Neural cell (in vitro differentiated cells): ENCODE measurements around the gene PTCH2.

ENCODE experiments used
- EZH2 ChIP-seq: fragments of 200-600, 300-800 bp; shearing (Covaris generic), sonication (generic); IDR thresholded peaks from 2 replicates; pipeline ENCODE4 v1.6.1; 2014; ENCODE audit warnings: antibody characterized with exemption, low read length, borderline replicate concordance, mild to moderate bottlenecking; ENCODE audit not compliant: insufficient read depth, poor library complexity, severe bottlenecking
- TF ChIP-seq, protein P1 (sequence below): fragments of 450-650 bp; IDR thresholded peaks from 2 replicates; pipeline ENCODE4 v1.5.1; 2014; ENCODE audit warnings: antibody characterized with exemption, mild to moderate bottlenecking, moderate library complexity; ENCODE audit not compliant: poor library complexity, severe bottlenecking

DNA sequence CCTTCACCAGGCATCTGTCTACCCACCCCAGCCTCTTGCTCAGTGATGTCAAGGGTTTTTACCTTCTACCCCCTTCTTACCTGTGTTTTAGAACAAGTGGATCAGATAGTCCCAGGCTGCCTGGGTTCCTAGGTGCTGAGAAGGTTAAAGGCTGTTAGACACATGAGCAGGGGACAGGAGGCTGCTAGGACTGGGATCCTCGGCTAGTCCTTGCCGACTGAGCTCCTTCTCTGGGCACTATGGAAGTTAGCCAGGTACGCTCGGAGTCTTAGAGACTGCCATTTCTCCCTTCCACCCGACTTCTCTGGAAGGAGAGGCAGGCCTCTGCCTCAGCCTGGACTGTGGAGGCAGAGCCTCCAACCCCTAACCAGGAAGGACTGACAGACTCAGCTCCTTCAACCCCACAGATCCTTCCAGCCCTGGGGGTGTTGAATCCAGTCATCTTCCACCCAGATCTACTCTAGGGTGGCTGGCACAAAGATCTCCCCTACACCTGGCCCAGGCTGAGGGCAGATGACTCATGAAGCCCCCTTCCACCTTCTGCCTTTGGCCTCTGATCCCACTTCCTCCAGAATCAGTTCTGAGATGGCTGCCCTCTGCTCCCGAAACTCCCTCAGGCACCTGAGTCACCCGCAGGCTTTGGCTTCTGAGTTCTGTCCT is 36.2 kb downstream of the PTCH2 start, which contains the start of gene DYNLT4:
- TF ChIP-seq, protein P1, sequence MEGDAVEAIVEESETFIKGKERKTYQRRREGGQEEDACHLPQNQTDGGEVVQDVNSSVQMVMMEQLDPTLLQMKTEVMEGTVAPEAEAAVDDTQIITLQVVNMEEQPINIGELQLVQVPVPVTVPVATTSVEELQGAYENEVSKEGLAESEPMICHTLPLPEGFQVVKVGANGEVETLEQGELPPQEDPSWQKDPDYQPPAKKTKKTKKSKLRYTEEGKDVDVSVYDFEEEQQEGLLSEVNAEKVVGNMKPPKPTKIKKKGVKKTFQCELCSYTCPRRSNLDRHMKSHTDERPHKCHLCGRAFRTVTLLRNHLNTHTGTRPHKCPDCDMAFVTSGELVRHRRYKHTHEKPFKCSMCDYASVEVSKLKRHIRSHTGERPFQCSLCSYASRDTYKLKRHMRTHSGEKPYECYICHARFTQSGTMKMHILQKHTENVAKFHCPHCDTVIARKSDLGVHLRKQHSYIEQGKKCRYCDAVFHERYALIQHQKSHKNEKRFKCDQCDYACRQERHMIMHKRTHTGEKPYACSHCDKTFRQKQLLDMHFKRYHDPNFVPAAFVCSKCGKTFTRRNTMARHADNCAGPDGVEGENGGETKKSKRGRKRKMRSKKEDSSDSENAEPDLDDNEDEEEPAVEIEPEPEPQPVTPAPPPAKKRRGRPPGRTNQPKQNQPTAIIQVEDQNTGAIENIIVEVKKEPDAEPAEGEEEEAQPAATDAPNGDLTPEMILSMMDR = no peak
- no peak for TF ChIP-seq EZH2
